ENCODE measurements around the gene ENDOD1. TPM values are rescaled to one million over a fixed set of nuclear protein-coding genes. Genes with fewer than 3 reads are reported as not detected.

Gene ENDOD1
- total RNA-seq, 1 experiment from 2014 or later = 3.3 TPM

- ChIA-PET POLR2A (no interaction called here), CTCF (interaction anchor here (0.6 to 6.3 kb wide), 5 partner anchors 56 to 581 kb away, joined by 3 to 143 read pairs (median 4); no protein-coding TSS in a partner anchor)
- peaks cover 8% of the 10 kb centered on the region; the same call in 1 of the 2 replicates for H3K36me3 Mint-ChIP-seq
- H3K9me3 Mint-ChIP-seq = peaks cover 10% of the 10 kb centered on the region
- H3K27ac Mint-ChIP-seq = no peak overlapping the region
- TF ChIP-seq STAT6 (CRISPR knock-in tag; conservative IDR thresholded peaks at IDR 0.05; ENCODE audit: low read depth) (no peak), USF2 (CRISPR knock-in tag; IDR thresholded peaks at IDR 0.05) (no peak), PREB (CRISPR knock-in tag; IDR thresholded peaks at IDR 0.05; ENCODE audit: borderline replicate concordance) (no peak), ESRRA (CRISPR knock-in tag; IDR thresholded peaks at IDR 0.05; ENCODE audit: borderline replicate concordance) (no peak), AFF4 (CRISPR knock-in tag; IDR thresholded peaks at IDR 0.05; ENCODE audit: borderline replicate concordance) (no peak), ZNF317 (CRISPR knock-in tag; IDR thresholded peaks at IDR 0.05; ENCODE audit: borderline replicate concordance, low read depth) (no peak), E2F5 (CRISPR knock-in tag; IDR thresholded peaks at IDR 0.05) (no peak)
- no peak overlapping the region for H3K4me3 Mint-ChIP-seq
- peaks cover 16% of the 10 kb centered on the region for H3K4me1 Mint-ChIP-seq
- no peak for ATAC-seq
- DNase-seq (ENCODE audit: low spot score) = no peak
- peaks cover 1% of the 10 kb centered on the region; the same call in 1 of the 2 replicates for H3K27me3 Mint-ChIP-seq (ENCODE audit: low read depth)
These were observed 67.4 kb downstream of the ENDOD1 start for GRCh38 chr11:95156916-95157541.

GRCh38 chr11:95157824-95158223, 68.2 kb downstream of the ENDOD1 start:
- DNase-seq (ENCODE audit: low spot score) (no peak), ATAC-seq (no peak)
- H3K9me3 Mint-ChIP-seq = peaks cover 10% of the 10 kb centered on the region
- H3K27ac Mint-ChIP-seq = no peak overlapping the region
- H3K36me3 Mint-ChIP-seq = peaks cover 8% of the 10 kb centered on the region; the same call in 1 of the 2 replicates
- no peak overlapping the region for H3K4me3 Mint-ChIP-seq
- POLR2A ChIA-PET = no interaction called here
- H3K27me3 Mint-ChIP-seq (ENCODE audit: low read depth) = no peaks in the 10 kb centered on the region
- CTCF ChIA-PET = interaction anchor here (1.6 to 6.3 kb wide), 5 partner anchors 74 to 580 kb away, joined by 5 to 143 read pairs (median 10); partner anchors contain the start of gene SESN3
- peaks cover 15% of the 10 kb centered on the region for H3K4me1 Mint-ChIP-seq
- TF ChIP-seq ZNF138 (CRISPR knock-in tag; conservative IDR thresholded peaks at IDR 0.05) (no peak), JUN (CRISPR knock-in tag; IDR thresholded peaks at IDR 0.05) (no peak), OVOL2 (CRISPR knock-in tag; IDR thresholded peaks at IDR 0.05; ENCODE audit: borderline replicate concordance) (no peak), GRHL2 (CRISPR knock-in tag; IDR thresholded peaks at IDR 0.05; ENCODE audit: insufficient replicate concordance, severe bottlenecking) (no peak), PRDM15 (CRISPR knock-in tag; IDR thresholded peaks at IDR 0.05) (no peak), ESRRA (CRISPR knock-in tag; IDR thresholded peaks at IDR 0.05; ENCODE audit: borderline replicate concordance) (no peak), TEAD4 (CRISPR knock-in tag; IDR thresholded peaks at IDR 0.05) (no peak), CDX4 (CRISPR knock-in tag; IDR thresholded peaks at IDR 0.05; ENCODE audit: borderline replicate concordance) (no peak), FOXP1 (CRISPR knock-in tag; IDR thresholded peaks at IDR 0.05; ENCODE audit: borderline replicate concordance) (no peak), FOXK1 (CRISPR knock-in tag; IDR thresholded peaks at IDR 0.05) (no peak), USF1 (CRISPR knock-in tag; IDR thresholded peaks at IDR 0.05) (no peak)

Data from WTC11 (cell line).